Stimulated activated CD4-positive, alpha-beta T cell treated with anti-CD3 and anti-CD28 coated beads, Interleukin-1b, Interleukin-23, amount 100 ng/mL, for 4 hours (primary cell): ENCODE measurements around the gene FAR2.
A peak's percentile ranks its signal among the peaks of the same experiment; 100 is the strongest.
"Not testable (repeated sequence)": the region's sequence is repeated elsewhere in the genome, so short reads cannot be mapped to it uniquely, and the experiment has no call there.

Experiments used
- DNase-seq, 2 donors: peaks; one replicate each; pipeline ENCODE4 v3.0.0-alpha.2; 2020; ENCODE audit warnings: low read depth in 2 of 2

FAR2 gene

DNA sequence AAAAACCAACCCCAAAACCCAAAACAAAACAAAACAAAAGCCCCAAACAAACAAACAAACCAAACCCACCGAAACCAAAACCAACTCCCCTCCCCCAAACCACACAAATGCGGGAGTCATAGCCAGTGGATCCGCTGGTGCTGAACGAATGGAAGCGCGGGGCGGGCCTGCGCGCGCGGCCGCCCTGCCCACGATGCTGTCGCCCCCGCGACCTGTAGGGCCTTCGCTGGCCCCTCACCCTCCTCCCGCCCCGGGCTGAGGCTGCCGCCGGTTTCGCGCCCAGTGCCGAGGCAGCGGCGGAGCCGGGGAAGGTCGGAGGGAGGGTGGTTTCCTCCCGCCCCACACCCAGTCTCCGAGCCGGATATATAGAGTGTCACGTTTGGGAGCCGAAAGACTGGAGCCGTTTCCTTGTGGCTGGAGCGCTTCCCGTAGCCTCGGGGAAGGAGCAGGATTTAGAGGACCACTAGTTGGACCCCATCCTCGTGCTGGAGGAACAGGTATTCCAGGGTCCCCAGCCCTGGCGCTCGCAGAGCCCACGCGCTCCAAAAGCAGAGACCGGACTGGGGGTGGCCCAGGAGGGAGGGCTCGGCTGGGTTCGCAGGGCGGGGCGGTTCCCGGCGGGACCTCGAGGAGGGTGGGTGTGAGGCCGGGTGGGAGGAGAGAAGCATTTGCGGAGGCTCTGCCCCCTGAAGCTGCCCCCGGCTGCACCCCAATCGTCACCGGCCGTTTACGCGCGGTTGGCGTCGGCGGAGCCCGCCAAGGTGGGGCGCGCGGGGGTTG lies at the start of gene FAR2:
Gene FAR2 (plus strand): TSS at position 368 of the 780 bp plus-strand sequence. CDS start 121,172 bp downstream, outside the sequence.
- DNase-seq = peak; percentile 25 to 27

DNA sequence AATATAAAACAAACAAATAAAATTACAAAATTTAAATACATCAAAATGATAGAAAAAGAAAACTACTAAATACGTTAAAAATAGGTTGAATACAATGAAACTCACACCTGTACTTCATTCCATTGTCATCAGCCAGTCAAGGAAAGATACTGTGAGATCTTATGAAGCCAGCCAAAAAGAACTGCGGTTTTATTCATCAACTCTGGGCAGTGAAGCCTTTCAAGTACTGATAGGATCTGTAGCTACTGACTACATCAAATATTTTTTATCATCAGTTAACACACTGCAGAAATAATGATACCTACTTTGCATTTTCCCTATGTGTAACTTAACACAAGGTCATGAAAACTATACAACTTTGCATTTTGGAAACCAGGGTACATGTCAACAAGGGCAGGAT lies 46.3 kb upstream of the FAR2 start:
- DNase-seq = no peak

DNA sequence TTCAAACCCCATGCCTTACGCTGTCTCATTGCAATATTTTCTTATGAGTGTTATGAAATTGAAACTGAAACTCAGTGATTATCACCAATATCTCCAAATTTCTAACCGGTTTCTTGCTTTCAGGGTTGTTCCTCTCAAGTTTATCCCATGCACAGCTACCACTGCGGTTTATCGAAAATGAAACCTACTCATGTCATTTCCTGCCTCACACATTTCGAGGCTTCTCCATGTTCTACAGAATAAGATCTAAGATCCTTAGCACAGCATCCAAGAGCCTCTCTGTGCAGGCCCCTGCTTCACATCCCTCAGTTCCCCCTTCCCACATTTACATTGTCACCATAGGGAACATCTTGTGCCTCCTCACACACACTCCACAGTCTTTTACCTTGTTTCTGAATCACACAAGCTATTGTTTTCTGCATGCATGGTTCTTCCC lies 45.5 kb upstream of the FAR2 start:
- DNase-seq = peak in 1 of 2 donors; percentile 34

DNA sequence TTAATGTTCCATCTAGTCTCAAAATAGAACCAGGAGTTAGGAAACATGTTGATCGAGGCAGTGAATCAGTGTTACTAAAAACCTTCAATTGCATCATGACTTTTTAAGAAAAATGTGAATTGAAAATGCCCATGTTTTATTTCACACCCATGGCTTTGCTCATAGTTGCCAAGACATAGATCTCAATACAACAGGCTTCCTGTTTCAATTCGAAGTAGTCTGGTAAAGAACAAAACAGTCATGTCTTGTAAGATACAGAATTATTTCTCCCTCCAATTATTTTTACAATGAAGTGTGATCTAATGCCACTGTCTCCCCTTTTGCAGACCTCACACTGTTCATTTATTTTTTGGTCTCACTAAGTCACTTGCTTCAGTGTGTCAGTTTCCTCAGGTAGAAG lies 44.6 kb upstream of the FAR2 start:
- no peak for DNase-seq

- no peak for DNase-seq
Observed at GRCh38 chr12:29110506-29111442, 38.3 kb upstream of the FAR2 start.

GRCh38 chr12:29113101-29113500 lies 36.0 kb upstream of the FAR2 start:
- DNase-seq = no peak

GRCh38 chr12:29116414-29116813 lies 32.7 kb upstream of the FAR2 start:
- DNase-seq = no peak

DNA sequence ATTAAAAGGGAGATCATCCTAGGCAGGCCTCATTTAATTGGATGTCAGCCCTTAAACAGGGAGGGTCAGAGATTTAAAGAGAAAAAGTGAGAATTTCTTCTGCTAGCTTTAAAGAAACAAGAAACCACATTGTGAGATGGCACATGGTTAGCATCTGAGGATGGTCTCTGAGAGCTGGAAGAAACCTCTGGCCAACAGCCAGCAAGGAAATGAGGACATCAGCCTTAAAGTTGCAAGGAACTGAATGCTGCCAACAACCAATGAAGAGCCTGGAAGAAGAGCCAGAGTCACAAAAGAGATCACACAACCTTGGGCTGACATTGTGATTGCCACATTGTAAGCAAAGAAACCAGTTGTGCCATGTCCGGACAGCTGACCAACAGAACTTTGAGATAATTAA lies 17.5 kb upstream of the FAR2 start:
- DNase-seq = no peak

DNA sequence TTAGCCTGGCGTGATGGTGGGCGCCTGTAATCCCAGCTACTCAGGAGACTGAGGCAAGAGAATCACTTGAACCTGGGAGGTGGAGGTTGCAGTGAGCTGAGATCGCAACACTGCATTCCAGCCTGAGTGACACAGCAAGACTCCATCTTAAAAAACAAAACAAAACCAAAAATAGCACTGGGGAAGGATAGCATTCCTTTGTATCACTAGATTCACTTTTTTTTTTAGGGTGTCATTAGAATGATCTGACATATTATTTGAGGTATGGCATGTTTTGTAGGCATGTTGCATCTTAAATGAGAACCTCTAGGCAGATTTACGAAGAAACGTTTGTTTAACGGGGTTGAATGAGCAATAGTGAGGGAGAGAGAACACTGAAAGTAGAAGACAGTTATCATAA lies 16.8 kb upstream of the FAR2 start:
- no peak for DNase-seq

DNA sequence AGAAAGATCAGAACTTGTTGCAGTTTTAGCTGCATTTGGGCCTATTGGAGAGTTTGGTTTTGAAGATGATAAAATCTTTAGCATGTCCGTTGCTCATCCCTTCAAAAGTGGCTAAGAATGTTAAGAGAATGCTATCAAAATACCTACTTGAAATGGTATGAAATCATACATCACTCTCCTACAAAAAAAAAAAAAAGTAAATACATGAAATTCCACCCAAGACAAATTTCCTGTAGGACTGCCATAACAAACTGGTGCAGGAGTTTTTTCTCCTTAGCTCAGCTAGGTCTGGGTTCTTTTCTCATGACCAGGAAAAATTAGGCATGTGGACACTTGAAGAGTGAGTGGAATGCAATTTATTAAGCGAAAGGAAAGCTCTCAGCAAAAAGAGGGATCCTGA lies 15.9 kb upstream of the FAR2 start:
- DNase-seq = no peak

DNA sequence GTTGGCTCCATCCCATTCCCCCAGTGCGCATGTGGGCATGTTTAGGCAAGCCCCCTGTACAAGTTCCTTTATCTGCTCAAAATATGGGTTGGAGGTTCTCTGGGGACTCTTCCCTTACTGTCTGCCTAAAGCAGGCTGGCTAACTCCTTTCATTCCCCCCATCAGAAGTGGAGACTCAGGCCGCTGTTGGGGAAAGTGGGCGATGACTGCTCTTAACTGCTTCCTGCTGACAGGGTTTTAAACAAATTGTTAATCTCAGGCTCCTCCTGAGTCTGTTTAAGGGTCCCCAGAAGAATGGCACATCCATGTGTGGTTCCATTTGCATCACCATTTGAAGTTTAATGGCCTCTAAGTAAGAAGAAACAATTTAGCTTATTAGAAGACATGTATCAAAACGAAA lies 15.4 kb upstream of the FAR2 start:
- no peak for DNase-seq

- DNase-seq = not testable (repeated sequence)
Observed at GRCh38 chr12:29138256-29138655, 10.8 kb upstream of the FAR2 start.

GRCh38 chr12:29138855-29139254 lies 10.2 kb upstream of the FAR2 start:
- not testable (repeated sequence) for DNase-seq

DNA sequence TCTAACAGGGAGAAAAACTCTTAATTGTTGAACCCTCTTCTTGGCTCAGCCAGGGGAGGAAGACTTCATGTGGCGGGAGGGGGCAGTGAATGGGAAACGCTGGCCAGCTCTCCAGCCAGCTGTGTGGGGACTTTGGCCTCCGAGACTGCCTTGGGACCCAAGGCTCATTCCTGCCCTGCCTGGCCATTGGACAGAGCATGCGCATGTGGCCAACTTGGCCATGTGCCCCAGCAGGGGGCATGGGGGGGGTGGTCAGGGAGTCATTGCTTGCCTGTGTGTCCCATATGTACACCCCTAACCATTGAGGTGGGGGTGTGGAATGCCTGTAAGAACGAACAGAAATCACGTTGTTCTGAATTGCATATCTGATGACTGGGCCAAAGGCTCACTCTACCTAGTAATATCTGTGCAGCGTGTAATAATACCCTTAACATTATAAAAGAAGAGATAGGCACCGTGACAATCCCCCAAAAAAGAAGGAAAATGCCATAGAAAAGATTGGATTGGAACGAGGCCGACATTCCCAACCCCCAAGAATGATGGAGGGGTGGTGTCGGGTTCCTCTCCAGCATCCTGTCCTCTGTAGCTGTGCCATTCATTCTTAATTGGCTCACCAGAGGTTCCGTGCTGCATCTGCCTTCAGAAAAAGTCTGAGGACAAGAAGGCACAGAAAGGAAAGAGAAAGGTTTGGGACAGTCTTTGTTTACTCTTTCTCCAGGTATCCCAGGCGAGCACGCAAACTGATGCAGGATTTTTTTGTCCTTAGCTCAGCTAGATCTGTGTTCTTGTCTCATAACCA lies 3.5 kb upstream of the FAR2 start:
- DNase-seq = no peak

DNA sequence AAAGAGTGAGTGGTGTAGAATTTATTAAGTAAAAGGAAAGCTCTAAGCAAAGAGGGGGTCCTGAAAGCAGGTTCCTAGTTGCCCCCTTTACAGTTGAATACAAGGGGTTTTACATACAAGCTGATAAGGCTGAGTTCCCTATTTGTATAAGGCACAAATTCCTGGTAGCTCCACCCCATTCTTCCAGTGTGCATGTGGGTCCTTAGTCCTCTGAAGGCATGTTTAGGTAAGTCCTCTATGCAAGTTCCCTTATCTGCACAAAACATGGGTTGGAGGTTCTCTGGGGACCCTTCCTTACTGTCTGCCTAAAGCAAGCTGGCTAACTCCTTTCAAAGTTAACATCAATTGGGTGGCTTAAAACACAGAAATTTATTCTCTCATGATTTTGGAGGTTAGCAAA lies 2.9 kb upstream of the FAR2 start:
- no peak for DNase-seq

DNA sequence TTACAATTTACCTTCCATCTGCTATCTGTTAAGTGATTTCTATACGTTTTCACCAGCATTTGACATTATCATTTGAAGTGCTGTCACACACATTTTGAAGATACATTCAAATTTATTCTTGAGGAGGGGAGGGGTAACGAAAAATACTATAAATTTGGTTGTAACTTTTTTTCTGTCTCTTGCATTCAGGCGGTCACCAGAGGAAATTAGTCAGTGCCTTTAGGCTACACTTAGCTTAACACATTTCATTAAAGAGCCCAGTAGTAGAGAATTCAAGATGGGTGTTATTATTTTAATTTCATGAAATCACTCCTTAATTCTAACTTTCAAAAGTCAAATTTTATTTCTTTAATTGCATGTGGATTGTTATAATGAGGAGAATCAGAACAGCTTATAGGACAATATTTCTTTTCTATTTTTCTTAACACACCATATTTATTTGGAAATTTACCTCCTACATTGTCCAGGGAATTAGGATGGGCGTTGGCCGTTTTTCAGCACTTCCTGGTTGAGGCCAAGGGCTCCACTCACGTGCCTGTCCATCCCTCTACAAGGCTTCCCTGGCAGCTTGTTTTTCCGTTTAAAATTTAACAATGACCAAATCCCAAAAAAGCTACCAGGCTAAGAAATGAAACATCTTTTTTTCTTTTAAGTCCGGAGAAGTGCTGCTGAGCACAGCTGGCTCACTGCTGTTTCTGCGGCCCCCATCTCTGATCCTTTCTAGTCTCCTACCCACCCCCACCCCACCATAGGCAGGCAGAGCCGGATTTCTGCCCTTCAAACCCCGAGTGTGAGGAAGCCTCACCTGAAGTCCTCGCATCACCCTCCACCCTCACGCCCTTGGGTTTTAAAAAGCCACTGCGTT lies 1.1 kb upstream of the FAR2 start:
- DNase-seq = no peak

GRCh38 chr12:29148596-29148910 lies 525 bp upstream of the FAR2 start:
- peak in 1 of 2 donors; percentile 6 for DNase-seq

- no peak for DNase-seq
Observed at GRCh38 chr12:29149691-29150281, 708 bp downstream of the FAR2 start.

DNA sequence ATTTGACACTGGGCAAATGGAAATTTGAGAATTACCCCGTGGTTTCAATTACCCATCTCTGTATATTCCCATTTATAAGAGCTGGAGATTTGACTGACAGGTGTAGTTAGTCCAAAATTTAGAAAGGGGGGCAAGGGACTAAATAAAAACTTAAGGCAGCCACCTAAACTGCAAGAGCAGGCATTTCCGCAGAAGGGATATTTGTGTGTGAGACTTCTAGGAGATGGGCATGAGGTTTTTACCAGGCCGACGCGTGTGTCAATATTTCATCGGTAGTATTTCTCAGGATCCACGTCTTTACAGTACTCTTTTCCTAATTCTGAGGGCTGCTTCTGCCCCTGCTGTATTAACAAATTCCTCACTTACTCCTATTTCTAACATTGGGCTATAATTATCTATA lies 1.4 kb downstream of the FAR2 start:
- DNase-seq = no peak

GRCh38 chr12:29152223-29152868 lies 3.3 kb downstream of the FAR2 start:
- DNase-seq = no peak
